Measurements from ENCODE around the gene NFATC2IP.

The NFATC2IP gene

GRCh38 chr16:29012913-29013553, 62.3 kb downstream of the NFATC2IP start:
- no peaks in the 10 kb centered on the region for H3K36me3 ChIP-seq (ENCODE audit: insufficient read depth)
- no peaks in the 10 kb centered on the region for H3K27me3 ChIP-seq (ENCODE audit: insufficient read depth, low read depth)
- H4K20me1 ChIP-seq (ENCODE audit: insufficient read depth): no peaks in the 10 kb centered on the region
- no peaks in the 10 kb centered on the region for H3K4me1 ChIP-seq (ENCODE audit: low read depth, poor library complexity, severe bottlenecking)
- no peak overlapping the region for H3K9ac ChIP-seq
- H3K79me2 ChIP-seq (ENCODE audit: insufficient read depth, low read depth): no peaks in the 10 kb centered on the region
- H2AFZ ChIP-seq (ENCODE audit: low read depth): no peak overlapping the region
- H3K4me2 ChIP-seq: no peak overlapping the region
- H3K4me3 ChIP-seq (IDR thresholded peaks at IDR 0.05; ENCODE audit: insufficient read depth, low read depth, low read length): no peak overlapping the region
- H3K27ac ChIP-seq: no peak overlapping the region
- TF ChIP-seq, protein P1, sequence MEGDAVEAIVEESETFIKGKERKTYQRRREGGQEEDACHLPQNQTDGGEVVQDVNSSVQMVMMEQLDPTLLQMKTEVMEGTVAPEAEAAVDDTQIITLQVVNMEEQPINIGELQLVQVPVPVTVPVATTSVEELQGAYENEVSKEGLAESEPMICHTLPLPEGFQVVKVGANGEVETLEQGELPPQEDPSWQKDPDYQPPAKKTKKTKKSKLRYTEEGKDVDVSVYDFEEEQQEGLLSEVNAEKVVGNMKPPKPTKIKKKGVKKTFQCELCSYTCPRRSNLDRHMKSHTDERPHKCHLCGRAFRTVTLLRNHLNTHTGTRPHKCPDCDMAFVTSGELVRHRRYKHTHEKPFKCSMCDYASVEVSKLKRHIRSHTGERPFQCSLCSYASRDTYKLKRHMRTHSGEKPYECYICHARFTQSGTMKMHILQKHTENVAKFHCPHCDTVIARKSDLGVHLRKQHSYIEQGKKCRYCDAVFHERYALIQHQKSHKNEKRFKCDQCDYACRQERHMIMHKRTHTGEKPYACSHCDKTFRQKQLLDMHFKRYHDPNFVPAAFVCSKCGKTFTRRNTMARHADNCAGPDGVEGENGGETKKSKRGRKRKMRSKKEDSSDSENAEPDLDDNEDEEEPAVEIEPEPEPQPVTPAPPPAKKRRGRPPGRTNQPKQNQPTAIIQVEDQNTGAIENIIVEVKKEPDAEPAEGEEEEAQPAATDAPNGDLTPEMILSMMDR (conservative IDR thresholded peaks at IDR 0.05; ENCODE audit: low read depth, low read length): no peak

- Histone ChIP-seq H3K36me3 (ENCODE audit: insufficient read depth) (no peaks in the 10 kb centered on the region), H3K79me2 (ENCODE audit: insufficient read depth, low read depth) (no peaks in the 10 kb centered on the region), H3K4me3 (IDR thresholded peaks at IDR 0.05; ENCODE audit: insufficient read depth, low read depth, low read length) (no peak overlapping the region), H3K4me2 (no peak overlapping the region), H2AFZ (ENCODE audit: low read depth) (no peak overlapping the region), H3K9ac (no peak overlapping the region), H4K20me1 (ENCODE audit: insufficient read depth) (no peaks in the 10 kb centered on the region), H3K27me3 (ENCODE audit: insufficient read depth, low read depth) (no peaks in the 10 kb centered on the region), H3K27ac (no peak overlapping the region), H3K4me1 (ENCODE audit: low read depth, poor library complexity, severe bottlenecking) (no peaks in the 10 kb centered on the region)
- TF ChIP-seq, protein P1 (conservative IDR thresholded peaks at IDR 0.05; ENCODE audit: low read depth, low read length): no peak
Measured at GRCh38 chr16:29014561-29015069, 63.9 kb downstream of the NFATC2IP start.

All from KMS-11 (cell line).